HG03066 (cell line): ENCODE results near the gene NRSN2.
"Not testable (repeated sequence)": the region's sequence is repeated elsewhere in the genome, so short reads cannot be mapped to it uniquely, and the experiment has no call there.

Source experiments
- ATAC-seq: cut with Tn5 transposase; IDR thresholded peaks from one replicate; pipeline ENCODE4 v1.9.1; 2021; ENCODE audit warnings: low read depth; ENCODE audit not compliant: unreplicated experiment

The NRSN2 gene

GRCh38 chr20:393296-393695 lies 46.4 kb downstream of the NRSN2 start:
- not testable (repeated sequence) for ATAC-seq

- no peak for ATAC-seq
Observed at GRCh38 chr20:396252-396618, 49.3 kb downstream of the NRSN2 start.

- ATAC-seq, result no peak
Observed at GRCh38 chr20:396619-397431, 49.9 kb downstream of the NRSN2 start.

GRCh38 chr20:397432-398237 lies 50.7 kb downstream of the NRSN2 start:
- ATAC-seq, result no peak

GRCh38 chr20:399182-399707 lies 52.3 kb downstream of the NRSN2 start:
- ATAC-seq, result no peak

- no peak for ATAC-seq
Observed at GRCh38 chr20:400128-400453, 53.2 kb downstream of the NRSN2 start.

- no peak for ATAC-seq
Observed at GRCh38 chr20:400454-401275, 53.8 kb downstream of the NRSN2 start.

- no peak for ATAC-seq
Observed at GRCh38 chr20:401682-402495, 55.0 kb downstream of the NRSN2 start.

GRCh38 chr20:402496-402885 lies 55.6 kb downstream of the NRSN2 start:
- ATAC-seq, result no peak

- ATAC-seq, result no peak
Observed at GRCh38 chr20:402898-403581, 56.1 kb downstream of the NRSN2 start.

- no peak for ATAC-seq
Observed at GRCh38 chr20:403582-403957, 56.7 kb downstream of the NRSN2 start.

GRCh38 chr20:404088-404487 lies 57.2 kb downstream of the NRSN2 start:
- no peak for ATAC-seq
